Stimulated activated CD4-positive, alpha-beta T cell treated with anti-CD3 and anti-CD28 coated beads, TNF-alpha, amount 100 ng/mL, for 48 hours (primary cell): Measurements from ENCODE around the gene TMEM43.
"Not testable (repeated sequence)": the region's sequence is repeated elsewhere in the genome, so short reads cannot be mapped to it uniquely, and the experiment has no call there.

Source experiments
- DNase-seq, 3 donors: peaks; one replicate each; pipeline ENCODE4 v3.0.0-alpha.2; 2020; ENCODE audit warnings: low read depth in 3 of 3

TMEM43 gene, protein sequence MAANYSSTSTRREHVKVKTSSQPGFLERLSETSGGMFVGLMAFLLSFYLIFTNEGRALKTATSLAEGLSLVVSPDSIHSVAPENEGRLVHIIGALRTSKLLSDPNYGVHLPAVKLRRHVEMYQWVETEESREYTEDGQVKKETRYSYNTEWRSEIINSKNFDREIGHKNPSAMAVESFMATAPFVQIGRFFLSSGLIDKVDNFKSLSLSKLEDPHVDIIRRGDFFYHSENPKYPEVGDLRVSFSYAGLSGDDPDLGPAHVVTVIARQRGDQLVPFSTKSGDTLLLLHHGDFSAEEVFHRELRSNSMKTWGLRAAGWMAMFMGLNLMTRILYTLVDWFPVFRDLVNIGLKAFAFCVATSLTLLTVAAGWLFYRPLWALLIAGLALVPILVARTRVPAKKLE

DNA sequence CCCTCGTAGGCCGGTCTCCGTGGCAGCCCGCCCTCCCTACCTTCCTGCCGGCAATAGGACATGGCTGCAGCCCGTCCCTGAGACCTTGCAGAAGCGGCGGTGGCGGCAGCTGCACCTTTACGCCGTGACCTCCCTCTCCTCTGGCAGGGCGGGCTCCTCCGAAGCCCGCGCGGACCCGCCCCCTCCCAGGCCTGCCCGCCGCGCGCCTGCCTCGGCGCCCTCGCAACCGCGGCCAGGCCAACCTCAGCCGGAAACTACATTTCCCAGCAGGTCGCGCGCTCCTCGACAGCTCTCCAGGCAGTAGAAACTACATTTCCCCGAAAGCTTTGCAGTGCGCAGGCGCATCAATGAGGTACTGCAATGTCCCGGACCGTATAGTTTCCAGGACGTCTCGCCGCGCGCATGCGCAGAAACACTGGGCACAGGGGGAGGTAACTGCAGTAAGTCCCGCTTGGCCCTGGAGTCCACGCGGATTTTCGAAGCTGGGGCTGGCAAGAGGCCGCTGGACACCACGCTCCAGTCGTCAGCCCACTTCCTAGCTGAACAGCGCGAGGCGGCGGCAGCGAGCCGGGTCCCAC is at the start of gene TMEM43, which contains the start of gene CHCHD4:
TSS of gene TMEM43 (plus strand) at position 438 of the 578 bp plus-strand sequence. CDS start 142 bp downstream, outside the sequence.
TSS of gene CHCHD4 (minus strand) at position 256 of the 578 bp plus-strand sequence. CDS start at position 62, 194 bp downstream.
- peak; percentile 93 to 97 (median 94) for DNase-seq

DNA sequence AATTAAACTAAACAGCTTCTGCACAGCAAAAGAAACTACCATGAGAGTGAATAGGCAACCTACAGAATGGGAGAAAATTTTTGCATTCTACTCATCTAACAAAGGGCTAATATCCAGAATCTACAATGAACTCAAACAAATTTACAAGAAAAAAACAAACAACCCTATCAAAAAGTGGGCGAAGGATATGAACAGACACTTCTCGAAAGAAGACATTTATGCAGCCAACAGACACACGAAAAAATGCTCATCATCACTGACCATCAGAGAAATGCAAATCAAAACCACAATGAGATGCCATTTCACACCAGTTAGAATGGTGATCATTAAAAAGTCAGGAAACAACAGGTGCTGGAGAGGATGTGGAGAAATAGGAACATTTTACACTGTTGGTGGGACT is 49.6 kb upstream of the TMEM43 start:
- not testable (repeated sequence) for DNase-seq

DNA sequence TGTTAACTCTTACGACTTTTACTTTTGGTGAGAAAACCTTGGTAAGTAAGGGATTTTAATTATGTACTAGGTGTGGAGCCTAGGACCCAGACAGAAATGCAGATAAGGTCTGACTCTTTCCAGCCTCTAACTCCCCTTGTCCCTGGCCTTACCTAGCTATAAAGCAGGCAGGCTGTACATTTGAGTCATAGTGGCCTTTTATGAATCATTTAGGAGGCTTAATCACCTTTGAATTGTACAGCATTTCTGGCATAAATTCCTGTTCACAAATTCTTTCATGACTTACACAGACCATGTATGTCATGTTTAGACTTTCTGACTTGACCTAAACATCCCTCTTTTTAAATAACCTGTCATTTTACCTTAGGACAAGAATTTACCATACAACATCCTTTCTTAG is 47.5 kb upstream of the TMEM43 start:
- DNase-seq, result no peak

DNA sequence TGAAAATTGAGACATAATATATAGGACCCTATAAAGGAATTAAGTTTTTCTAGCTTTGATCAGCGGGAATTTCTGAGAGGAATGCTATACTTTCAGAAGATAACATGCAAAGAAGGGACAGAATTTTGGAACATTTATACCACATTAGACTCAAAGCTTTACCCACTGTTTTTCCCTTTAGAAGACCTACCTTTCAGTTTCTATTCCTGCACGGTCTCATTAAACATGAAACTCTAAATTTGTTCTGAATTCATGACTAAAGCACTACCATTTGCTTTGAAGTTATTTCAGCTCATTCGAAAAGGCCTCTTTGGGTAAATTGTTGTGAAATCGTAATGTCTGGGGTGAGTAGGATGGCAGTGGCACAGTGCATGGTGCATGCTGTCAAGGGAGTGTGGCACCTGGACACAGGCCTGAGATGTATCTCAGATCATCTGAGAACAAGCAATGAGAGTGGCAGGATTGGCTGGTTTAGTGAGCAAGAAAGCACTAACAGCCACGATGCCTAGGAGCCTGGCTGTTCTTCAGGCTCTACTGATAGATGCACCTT is 42.7 kb upstream of the TMEM43 start:
- peak in 2 of 3 donors; percentile 7 to 8 for DNase-seq

DNA sequence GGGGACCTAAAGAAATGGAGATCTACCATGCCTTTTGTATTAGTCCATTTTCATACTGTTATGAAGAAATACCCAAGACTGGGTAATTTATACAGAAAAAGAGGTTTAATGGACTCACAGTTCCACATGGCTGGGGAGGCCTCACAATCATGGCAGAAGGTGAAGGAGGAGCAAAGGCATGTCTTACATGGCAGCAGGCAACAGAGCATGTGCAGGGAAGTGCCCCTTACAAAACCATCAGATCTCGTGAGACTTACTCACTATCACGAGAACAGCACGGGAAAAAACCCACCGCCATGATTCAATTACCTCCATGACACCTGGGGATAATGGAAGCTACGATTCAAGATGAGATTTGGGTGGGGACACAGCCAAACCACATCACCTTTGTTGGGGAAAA is 37.4 kb upstream of the TMEM43 start:
- DNase-seq, result not testable (repeated sequence)

DNA sequence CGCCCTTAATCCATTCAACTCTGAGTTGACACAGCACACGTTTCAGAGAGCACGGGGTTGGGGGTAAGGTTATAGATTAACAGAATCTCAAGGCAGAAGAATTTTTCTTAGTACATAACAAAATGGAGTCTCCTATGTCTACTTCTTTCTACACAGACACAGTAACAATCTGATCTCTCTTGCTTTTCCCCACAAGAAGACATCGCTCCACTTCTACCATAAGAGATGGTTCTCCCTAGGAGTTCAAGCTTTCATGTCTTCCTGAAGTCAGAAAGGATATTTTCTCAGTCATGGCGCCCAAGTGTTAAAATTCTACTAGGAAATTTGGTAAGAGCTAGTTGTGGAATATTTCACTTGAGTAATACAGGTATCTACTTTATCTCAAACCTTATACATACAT is 32.9 kb upstream of the TMEM43 start:
- DNase-seq, result not testable (repeated sequence)

DNA sequence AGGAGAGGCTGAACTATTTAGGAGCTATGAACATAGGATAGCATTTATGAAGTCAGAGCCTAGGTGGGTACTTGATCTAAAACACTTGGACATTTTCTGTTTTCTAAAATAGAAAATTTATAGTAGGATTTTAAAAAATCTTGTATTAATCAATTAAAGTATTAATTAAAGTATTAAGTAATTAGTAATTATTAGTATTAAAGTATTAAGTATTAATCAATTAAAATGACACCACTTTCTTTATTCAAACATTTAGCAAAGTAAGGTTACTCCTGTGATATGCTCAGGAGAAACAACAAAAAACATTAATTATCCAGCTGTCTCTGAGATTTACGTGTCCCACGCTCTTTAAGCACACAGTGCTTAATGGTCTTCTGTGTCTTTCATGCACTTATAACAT is 32.4 kb upstream of the TMEM43 start:
- DNase-seq, result no peak

DNA sequence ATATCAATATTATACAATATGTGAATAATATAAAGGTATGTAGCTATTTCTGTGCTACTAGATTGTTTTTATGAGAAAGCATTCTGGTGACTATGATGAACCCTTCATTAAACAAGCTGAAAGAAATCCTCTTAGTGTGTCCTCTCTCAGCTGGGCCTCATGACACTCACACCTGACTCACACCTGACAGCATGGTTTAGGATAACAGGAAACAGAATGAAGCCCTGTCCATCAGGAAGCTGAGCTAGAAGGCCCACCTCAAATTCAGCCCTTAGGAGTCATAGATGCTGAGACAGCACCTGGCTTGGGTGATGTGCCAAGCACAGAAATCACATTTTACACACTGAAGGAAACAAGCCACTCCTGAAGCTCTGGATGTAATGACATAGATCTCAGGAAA is 31.0 kb upstream of the TMEM43 start:
- DNase-seq, result no peak

DNA sequence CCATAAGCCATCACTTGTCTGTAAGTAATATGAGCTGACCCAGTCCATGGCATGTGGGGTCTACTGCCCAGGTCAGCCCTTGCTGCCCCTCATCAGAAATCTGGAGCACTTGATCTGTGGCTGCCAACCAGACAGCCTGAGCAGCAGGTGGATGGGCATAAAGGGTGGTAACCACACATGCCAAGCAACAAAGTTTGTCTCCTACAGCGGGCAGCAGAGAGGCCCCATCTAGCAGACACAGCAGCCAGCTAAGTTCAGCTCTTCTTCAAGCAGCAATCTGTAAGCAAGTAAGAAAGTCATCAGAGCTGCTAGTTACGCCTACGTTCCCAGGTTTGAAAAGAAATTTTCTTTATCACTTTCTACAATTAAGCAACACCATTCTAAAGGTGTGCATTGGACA is 28.1 kb upstream of the TMEM43 start:
- DNase-seq, result no peak

DNA sequence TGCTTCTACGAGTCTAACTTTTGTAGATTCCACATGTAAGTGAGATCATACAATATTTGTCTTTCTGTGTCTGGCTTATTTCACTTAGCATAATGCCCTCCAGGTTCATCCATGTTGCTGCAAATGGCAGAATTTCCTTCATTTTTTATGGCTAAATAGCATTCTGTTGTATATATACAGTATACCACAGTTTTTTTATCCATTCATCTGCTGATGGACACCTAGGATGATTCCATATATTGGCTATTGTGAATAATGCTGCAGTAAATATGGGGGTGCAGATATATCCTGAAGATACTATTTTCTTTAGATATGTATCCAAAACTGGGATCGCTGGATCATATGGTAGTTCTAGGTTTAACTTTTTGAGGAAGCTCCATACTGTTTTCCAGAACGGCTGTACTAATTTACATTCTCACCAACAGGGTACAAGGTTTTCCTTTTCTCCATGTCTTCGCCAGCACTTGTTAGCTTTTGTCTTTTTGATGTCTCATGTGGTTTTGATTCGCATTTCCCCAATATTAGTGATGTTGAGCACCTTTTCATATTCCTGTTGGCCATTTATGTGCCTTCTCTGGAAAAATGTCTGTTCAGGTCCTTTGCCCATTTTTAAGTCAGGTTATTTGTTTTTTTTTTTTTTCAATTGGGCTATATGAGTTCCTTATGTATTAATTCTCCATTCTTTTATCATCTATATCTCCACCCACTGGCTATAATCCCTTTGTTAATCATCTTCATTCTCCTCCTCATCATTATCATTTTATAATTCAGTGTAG is 27.0 kb upstream of the TMEM43 start:
- no peak for DNase-seq

DNA sequence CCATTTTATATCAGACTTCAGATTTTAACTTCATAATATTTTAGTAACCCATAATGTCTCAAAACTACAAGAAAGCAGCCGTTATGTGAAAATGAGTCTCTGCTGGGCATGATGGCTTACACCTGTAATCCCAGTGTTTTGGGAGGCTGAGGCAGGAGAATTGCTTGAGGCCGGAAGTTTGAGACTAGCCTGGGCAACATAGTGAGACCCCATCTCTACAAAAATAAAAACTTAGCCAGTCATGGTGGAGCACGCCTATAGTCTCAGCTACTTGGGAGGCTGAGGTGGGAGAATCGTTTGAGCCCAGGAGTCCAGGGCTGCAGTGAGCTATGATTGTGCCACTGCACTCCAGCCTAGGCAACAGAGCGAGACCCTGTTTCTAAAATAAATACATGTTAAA is 15.0 kb upstream of the TMEM43 start:
- DNase-seq, result not testable (repeated sequence)

DNA sequence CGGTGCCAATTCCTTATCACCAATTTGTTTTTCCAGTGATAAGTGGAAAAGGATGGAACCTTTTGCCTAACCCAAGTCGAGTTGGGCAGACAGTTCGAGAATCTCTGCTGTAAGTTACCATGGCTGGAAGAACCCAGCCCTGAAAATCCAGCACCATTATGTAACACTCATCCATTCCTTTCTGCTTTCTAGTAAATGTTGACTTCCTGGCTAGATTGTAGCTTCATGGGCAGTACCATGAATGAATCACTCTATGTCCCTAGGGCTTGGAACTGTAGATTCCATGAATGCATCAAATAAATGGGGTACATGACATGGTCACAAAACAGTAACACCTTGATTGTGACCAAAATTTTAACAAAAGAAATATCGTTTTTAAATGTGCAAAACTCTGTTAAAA is 14.2 kb upstream of the TMEM43 start:
- DNase-seq, result no peak

DNA sequence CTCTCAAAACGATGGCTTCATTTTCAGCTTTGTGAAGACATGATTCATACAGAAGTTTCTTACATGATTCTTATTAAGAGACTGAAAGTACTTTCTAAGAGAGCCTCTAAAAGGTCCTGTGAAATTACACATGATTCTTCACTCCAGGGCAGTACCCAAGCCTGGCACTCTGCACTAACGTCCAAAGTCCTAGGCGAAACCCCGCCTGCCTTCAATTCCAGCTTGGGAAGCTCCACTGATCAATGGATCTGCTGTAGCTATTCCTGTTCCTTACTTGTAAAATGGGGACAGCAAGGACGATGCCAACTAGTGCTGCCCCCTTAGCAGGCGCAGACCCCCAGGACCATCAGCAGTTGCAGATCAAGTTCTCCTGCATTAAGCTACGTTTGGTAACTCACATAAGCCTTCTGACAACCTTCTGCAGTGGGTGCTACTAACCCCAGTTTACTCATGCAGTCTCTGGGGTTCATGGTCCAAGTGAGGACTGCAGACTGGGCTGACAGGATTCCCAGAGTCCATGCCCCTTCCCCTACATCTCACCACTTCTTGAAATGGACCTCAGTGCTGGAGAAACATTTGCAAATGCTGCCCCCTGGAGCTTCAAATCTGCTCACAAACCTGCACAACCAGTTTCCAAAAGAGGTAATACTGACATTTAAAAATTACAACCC is 10.8 kb upstream of the TMEM43 start:
- DNase-seq, result no peak

DNA sequence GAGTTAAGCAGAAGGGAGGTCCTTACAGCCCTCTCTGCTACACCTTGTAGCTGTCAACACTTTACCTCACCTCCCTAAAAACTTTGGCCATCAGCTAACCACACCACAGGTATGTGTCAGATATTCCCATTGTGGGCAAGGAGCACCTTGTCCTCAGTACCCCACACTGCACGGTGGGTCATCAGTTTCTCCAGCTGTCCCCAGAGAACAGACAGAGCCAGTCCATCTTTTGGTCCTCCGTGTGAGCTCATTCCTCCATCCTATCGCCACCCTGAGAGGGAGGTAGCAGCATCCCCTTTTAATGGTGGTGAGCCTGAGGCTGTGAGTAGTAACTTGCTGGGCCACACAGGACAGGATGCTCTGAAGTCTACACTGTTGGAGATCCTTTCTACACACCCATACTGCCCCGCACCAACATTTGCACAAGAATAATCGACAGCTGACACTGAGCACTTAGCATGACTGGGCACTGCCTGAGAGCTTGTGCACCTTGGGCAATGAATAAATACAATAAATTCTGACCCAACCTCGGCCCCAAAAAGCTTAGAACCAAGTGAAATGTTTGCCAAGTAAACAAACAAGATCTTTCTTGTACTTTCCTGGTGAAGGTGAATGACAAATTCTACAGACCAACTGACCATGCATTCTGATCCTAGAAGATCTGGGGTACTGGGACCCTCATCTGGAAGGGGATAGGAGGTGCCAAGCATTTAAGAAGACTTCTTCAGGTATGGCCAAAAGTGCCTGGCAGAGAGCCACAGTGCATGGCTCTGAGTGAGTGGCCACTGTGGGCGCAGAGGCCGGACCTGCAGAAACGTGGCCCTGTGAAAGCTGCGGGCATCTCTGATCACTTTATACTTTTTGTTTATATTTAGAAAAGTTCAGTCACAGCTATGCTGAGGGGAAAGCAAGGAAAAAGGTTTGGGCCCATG is 7.1 kb upstream of the TMEM43 start:
- no peak for DNase-seq

DNA sequence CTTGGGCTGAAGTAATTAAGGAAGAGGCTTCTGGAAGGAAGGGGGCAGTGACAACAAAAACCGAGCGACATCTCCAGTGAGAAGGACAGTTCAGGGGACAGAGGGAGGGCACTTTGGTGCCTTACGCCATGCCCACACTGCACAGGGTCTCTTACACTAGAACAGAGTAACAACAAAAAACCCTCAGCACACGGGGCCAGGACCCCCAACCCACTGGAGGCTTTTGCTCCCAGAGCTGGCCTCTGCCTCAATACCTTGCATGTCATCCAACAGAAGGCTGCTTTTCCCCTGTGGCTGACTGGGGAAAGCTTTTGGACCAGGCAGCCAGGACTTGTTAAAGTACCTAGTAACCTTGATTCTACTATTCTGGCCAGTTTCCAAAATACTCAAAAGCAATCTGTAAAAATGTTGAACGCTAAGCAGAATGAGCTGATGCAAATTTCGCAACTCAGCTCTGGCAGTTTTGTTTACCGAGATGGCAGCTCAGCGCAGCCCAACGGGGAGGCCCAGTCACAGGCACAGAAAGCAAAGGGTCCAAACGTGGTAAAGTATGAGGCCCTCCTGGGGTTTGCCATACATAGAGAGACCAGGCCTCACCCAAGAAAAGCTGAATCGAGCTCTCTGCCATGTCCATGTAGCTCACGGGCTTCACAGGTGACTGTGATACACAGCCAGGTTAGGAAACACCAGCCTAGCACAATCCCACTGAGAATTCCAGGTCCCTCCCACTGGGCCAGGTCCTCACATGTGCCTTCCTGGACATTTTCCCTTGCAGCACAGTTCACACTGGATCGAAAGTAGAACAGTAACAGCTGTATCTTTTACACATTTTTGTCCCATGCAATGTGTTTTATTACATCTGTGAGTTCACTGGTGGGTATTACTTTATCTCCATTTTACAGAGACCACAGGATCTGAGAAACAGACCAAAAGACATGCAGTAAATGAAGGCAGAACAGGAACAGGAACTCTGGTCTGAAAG is 6.2 kb upstream of the TMEM43 start:
- no peak for DNase-seq

DNA sequence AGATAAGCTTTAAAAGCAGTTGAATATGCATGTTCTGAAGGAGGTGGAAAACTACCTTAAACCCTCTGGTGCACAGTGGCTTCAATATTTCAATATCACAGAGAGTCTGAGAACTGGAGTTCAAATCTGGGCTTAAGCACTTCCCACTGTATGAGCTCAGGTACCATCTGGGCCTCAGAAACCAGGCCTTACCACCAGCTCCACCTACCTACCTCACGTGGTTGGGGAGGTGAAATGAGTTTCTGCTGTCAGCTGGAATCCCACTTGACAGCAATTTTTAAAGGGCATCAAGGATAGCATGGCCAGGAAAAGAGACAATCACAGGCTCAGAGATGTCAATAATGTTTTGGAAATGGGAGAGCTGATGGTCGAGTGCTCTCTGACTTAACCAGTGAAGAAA is 5.2 kb upstream of the TMEM43 start:
- no peak for DNase-seq

DNA sequence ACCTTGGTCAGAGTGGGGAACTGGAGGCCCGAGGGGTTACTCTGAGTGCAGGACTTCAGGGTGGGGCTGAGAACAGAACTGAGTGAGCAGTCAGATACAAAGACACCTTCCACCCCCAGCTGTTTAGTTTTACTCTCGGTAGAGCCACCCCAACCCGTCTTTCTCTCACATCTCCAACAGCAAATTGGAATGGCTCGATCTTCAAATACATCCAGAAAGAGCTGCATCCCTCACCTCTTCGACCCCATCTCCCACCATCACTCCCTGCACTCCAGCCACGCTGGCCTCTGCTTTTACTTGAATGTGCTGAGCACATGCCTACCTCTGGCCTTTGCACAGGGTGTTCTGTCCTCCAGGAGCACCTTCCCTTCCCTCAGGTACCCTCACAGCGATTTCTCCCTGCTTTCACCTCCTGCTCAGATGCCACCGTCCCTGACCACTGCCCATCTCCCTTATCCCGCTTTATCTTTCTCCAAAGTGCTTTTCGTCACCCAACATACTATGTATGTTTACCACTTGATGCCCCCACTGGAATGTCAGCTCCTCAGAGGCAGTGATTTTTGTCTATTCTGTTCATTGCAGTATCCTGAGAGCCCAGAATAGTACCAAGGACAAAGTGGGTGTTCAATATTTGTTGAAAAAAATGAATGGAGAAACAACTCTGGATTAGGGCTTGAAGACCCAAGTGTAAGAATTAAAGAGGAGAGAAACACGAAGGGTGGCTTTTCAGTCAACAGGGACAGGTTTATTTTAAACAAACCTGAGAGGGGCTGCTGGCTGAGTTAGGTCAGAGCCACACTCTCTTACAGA is 4.5 kb upstream of the TMEM43 start:
- DNase-seq, result no peak

DNA sequence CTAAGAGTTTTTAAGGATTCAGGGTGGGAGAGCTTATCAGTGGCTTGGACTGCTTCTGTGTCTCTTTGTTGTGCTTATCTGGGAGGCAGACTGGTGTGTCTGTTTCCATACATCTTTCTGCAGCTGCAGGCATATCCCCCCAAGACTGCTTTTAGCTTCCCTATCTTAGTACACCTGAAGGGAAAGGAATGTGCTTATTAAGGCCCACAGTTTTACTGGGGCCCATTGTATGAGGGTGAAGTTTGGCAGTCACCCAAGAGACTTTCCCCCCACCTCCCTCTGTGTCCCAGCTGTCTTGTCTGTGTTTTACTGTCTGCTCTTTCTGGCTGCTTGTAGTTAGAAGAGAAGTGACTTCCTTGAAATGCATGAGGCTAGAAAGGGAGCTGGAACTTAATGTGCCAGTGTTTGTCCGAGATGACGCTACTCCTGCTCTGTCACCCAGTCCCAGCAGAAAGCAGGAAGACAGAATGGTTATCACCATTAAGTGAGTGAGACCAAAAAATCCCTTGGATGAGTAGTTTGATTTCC is 3.9 kb upstream of the TMEM43 start:
- DNase-seq, result not testable (repeated sequence)
